NK-92 (cell line): ENCODE results near the gene INPP5K.
"Not testable (repeated sequence)": the region's sequence is repeated elsewhere in the genome, so short reads cannot be mapped to it uniquely, and the experiment has no call there.

Experiments
- DNase-seq: peaks from one replicate; lab custom pipeline; 2025; ENCODE audit not compliant: unreplicated experiment; lab: John Stamatoyannopoulos, UW

Gene INPP5K

GRCh38 chr17:1548032-1548431 lies 31.6 kb upstream of the INPP5K start:
- DNase-seq, result no peak

- DNase-seq, result no peak
Measured at GRCh38 chr17:1546292-1546922, 30.0 kb upstream of the INPP5K start.

GRCh38 chr17:1545618-1546017 lies 29.2 kb upstream of the INPP5K start:
- DNase-seq, result no peak

- DNase-seq, result no peak
Measured at GRCh38 chr17:1542316-1542715, 25.9 kb upstream of the INPP5K start.

GRCh38 chr17:1541367-1541904 lies 25.0 kb upstream of the INPP5K start:
- no peak for DNase-seq

- DNase-seq, result no peak
Measured at GRCh38 chr17:1539811-1540210, 23.4 kb upstream of the INPP5K start.

GRCh38 chr17:1535737-1536136 lies 19.3 kb upstream of the INPP5K start:
- no peak for DNase-seq

GRCh38 chr17:1533661-1534325 lies 17.4 kb upstream of the INPP5K start:
- no peak for DNase-seq

GRCh38 chr17:1532836-1533602 lies 16.6 kb upstream of the INPP5K start:
- DNase-seq, result no peak

- no peak for DNase-seq
Measured at GRCh38 chr17:1529863-1530262, 13.5 kb upstream of the INPP5K start.

- DNase-seq, result not testable (repeated sequence)
Measured at GRCh38 chr17:1526876-1527275, 10.5 kb upstream of the INPP5K start.

GRCh38 chr17:1522626-1523025 lies 6.2 kb upstream of the INPP5K start:
- DNase-seq, result no peak

- no peak for DNase-seq
Measured at GRCh38 chr17:1521086-1521640, 4.8 kb upstream of the INPP5K start.

GRCh38 chr17:1519678-1520077 lies 3.3 kb upstream of the INPP5K start:
- no peak for DNase-seq

- DNase-seq, result no peak
Measured at GRCh38 chr17:1518410-1518809, 2.0 kb upstream of the INPP5K start.

- DNase-seq, result no peak
Measured at GRCh38 chr17:1515640-1516387, 598 bp downstream of the INPP5K start.

GRCh38 chr17:1512351-1512750 lies 4.1 kb downstream of the INPP5K start:
- no peak for DNase-seq

GRCh38 chr17:1511756-1512321 lies 4.6 kb downstream of the INPP5K start:
- DNase-seq, result no peak

- DNase-seq, result no peak
Measured at GRCh38 chr17:1511290-1511689, 5.1 kb downstream of the INPP5K start.

- DNase-seq, result no peak
Measured at GRCh38 chr17:1509290-1509881, 7.0 kb downstream of the INPP5K start.
